IMR-90 (cell line): Measurements from ENCODE around the gene CAPN10. TPM values are rescaled to one million over a fixed set of nuclear protein-coding genes. Genes with fewer than 3 reads are reported as not detected.

Experiments used
- ATAC-seq: fragments of 200-7000 bp; cut with Tn5 transposase; 2 replicates; pipeline ENCODE4 v1.9.1; 2020; ENCODE audit warnings: low read depth, mild to moderate bottlenecking, moderate library complexity
- BruUV-seq: library from RNA; stranded (reverse); fragments of 400-500 nt; replicated peaks from 2 replicates; lab custom pipeline; 2021; lab: Mats Ljungman, UMichigan
- CTCF ChIA-PET: fragments of 300-600 bp; formaldehyde crosslinking; extraction: SDS; loops from one replicate; lab custom pipeline; 2021; ENCODE audit warnings: antibody characterized with exemption; lab: Yijun Ruan, JAX
- POLR2A ChIA-PET: fragments of 300-600 bp; sonication (Branson Sonifier 250); formaldehyde crosslinking; loops from one replicate; lab custom pipeline; 2022; ENCODE audit warnings: antibody characterized with exemption; ENCODE audit not compliant: unreplicated experiment; lab: Charles Lee
- DNase-seq: peaks from one replicate; pipeline ENCODE4 v3.0.0; 2013
- H2AFZ ChIP-seq: replicated peaks from 2 replicates; pipeline ENCODE3; 2013; ENCODE audit warnings: low read length, mild to moderate bottlenecking; ENCODE audit not compliant: poor library complexity
- H2AK5ac ChIP-seq: 2 replicates; pipeline ENCODE4 v1.6.1; 2013; ENCODE audit warnings: low read depth, low read length, inconsistent platforms
- H2AK9ac ChIP-seq: replicated peaks from 2 replicates; pipeline ENCODE3; 2013; ENCODE audit warnings: mild to moderate bottlenecking, low read depth, low read length, moderate library complexity; ENCODE audit not compliant: poor library complexity
- H2BK120ac ChIP-seq: 2 replicates; pipeline ENCODE4 v1.6.1; 2013; ENCODE audit warnings: low read depth, low read length, inconsistent platforms
- H2BK15ac ChIP-seq: 3 replicates; pipeline ENCODE4 v1.6.1; 2013; ENCODE audit warnings: low read depth, low read length, inconsistent platforms
- H2BK20ac ChIP-seq: 2 replicates; pipeline ENCODE4 v1.6.1; 2013; ENCODE audit warnings: low read depth, mild to moderate bottlenecking, inconsistent platforms, low read length, moderate library complexity
- H2BK5ac ChIP-seq: 2 replicates; pipeline ENCODE4 v1.6.1; 2013; ENCODE audit warnings: mild to moderate bottlenecking, low read depth, low read length, inconsistent platforms; ENCODE audit not compliant: poor library complexity, severe bottlenecking
- H3K14ac ChIP-seq: replicated peaks from 2 replicates; pipeline ENCODE4 v1.6.1; 2013; ENCODE audit warnings: low read depth, low read length, inconsistent platforms
- H3K18ac ChIP-seq: 2 replicates; pipeline ENCODE4 v1.6.1; 2013; ENCODE audit warnings: low read depth, low read length, control low read depth
- H3K23ac ChIP-seq: 2 replicates; pipeline ENCODE4 v1.6.1; 2013; ENCODE audit warnings: low read depth, low read length, inconsistent platforms
- H3K27ac ChIP-seq: 2 replicates; pipeline ENCODE4 v1.5.1; 2013; ENCODE audit warnings: mild to moderate bottlenecking, control low read depth, low read length; ENCODE audit not compliant: insufficient read depth
- H3K27me3 ChIP-seq: 2 replicates; pipeline ENCODE4 v1.6.1; 2013; ENCODE audit warnings: low read length; ENCODE audit not compliant: control insufficient read depth, insufficient read depth
- H3K36me3 ChIP-seq: 2 replicates; pipeline ENCODE4 v1.6.1; 2013; ENCODE audit warnings: low read length, mixed read lengths; ENCODE audit not compliant: control insufficient read depth, insufficient read depth
- H3K4ac ChIP-seq: 2 replicates; pipeline ENCODE4 v1.6.1; 2013; ENCODE audit warnings: low read depth, low read length, inconsistent platforms
- H3K4me1 ChIP-seq: 2 replicates; pipeline ENCODE4 v1.6.1; 2013; ENCODE audit warnings: low read length, mixed read lengths; ENCODE audit not compliant: control insufficient read depth, insufficient read depth
- H3K4me2 ChIP-seq: 2 replicates; pipeline ENCODE4 v1.6.1; 2013; ENCODE audit warnings: low read depth, mild to moderate bottlenecking, control low read depth, low read length, moderate library complexity
- H3K4me3 ChIP-seq: 2 replicates; pipeline ENCODE4 v1.5.1; 2013; ENCODE audit warnings: low read depth, mild to moderate bottlenecking, control low read depth, low read length, moderate library complexity; ENCODE audit not compliant: insufficient read depth
- H3K56ac ChIP-seq: 2 replicates; pipeline ENCODE4 v1.6.1; 2013; ENCODE audit warnings: low read length, inconsistent platforms; ENCODE audit not compliant: insufficient read depth; ENCODE audit errors: extremely low read depth
- H3K79me1 ChIP-seq, 2 experiments: 2 replicates each; pipeline ENCODE4 v1.6.1; 2013; ENCODE audit warnings: low read length in 2 of 2, inconsistent platforms in 1 of 2, low read depth in 1 of 2
- H3K9ac ChIP-seq: 2 replicates; pipeline ENCODE4 v1.6.1; 2013; ENCODE audit warnings: low read depth, low read length, control low read depth
- H3K9me1 ChIP-seq: 2 replicates; pipeline ENCODE4 v1.6.1; 2013; ENCODE audit warnings: low read length, inconsistent platforms; ENCODE audit not compliant: insufficient read depth
- H3K9me3 ChIP-seq: 2 replicates; pipeline ENCODE4 v1.6.1; 2013; ENCODE audit warnings: low read length; ENCODE audit not compliant: control insufficient read depth, insufficient read depth
- H4K20me1 ChIP-seq: 2 replicates; pipeline ENCODE4 v1.6.1; 2013; ENCODE audit warnings: low read length, inconsistent platforms; ENCODE audit not compliant: insufficient read depth
- H4K5ac ChIP-seq: 2 replicates; pipeline ENCODE4 v1.6.1; 2013; ENCODE audit warnings: mild to moderate bottlenecking, low read depth, low read length, control low read depth
- H4K8ac ChIP-seq, 2 experiments: 2 replicates each; pipeline ENCODE4 v1.6.1; 2013; ENCODE audit warnings: low read depth in 2 of 2, low read length in 2 of 2, control low read depth in 1 of 2, inconsistent platforms in 1 of 2
- H4K91ac ChIP-seq: 2 replicates; pipeline ENCODE4 v1.6.1; 2013; ENCODE audit warnings: low read depth, low read length, inconsistent platforms; ENCODE audit not compliant: insufficient read depth
- FOS ChIP-seq: fragments of 150-350 bp; IDR thresholded peaks from 2 replicates; pipeline ENCODE4 v1.6.1; 2016; ENCODE audit warnings: low read depth, low read length
- MAFK ChIP-seq: IDR thresholded peaks from 2 replicates; pipeline ENCODE4 v1.6.1; 2012; ENCODE audit warnings: low read depth, low read length, improper control_type of control experiment
- POLR2A ChIP-seq: IDR thresholded peaks from 2 replicates; pipeline ENCODE4 v1.6.1; 2012; ENCODE audit warnings: mild to moderate bottlenecking, low read depth, low read length
- RAD21 ChIP-seq: IDR thresholded peaks from 2 replicates; pipeline ENCODE4 v1.6.1; 2012; ENCODE audit warnings: low read length, improper control_type of control experiment
- RFX5 ChIP-seq: IDR thresholded peaks from 2 replicates; pipeline ENCODE4 v1.8.0; 2012; ENCODE audit warnings: low read depth, mild to moderate bottlenecking, low read length, moderate library complexity
- SMC3 ChIP-seq: fragments of 150-350 bp; IDR thresholded peaks from 2 replicates; pipeline ENCODE4 v1.6.1; 2016; ENCODE audit warnings: low read depth, mild to moderate bottlenecking, antibody characterized with exemption, low read length, moderate library complexity
- WGBS, 2 experiments: methylation state at CpG; one replicate each; pipeline versions ENCODE4 v1.1.5 to v1.1.7; 2013; ENCODE audit warnings: missing lambda C conversion rate in 2 of 2; ENCODE audit not compliant: insufficient read length in 1 of 2; ENCODE audit errors: extremely low coverage in 2 of 2; 5-methylcytosine and 5-hydroxymethylcytosine counted together
- dilution Hi-C: fragments of 300-500 bp; cut with HindIII; formaldehyde crosslinking; loops from one replicate; pipeline ENCODE4 v1.14.3; 2018; ENCODE audit warnings: low sequenced_read_pairs; ENCODE audit not compliant: unreplicated experiment
- in situ Hi-C: fragments of 300-500 bp; cut with MboI; formaldehyde crosslinking; loops from 3 replicates; pipeline ENCODE4 v1.14.3; 2019; ENCODE audit warnings: low sequenced_read_pairs, inconsistent platforms, mixed read lengths
- intact Hi-C: fragments of 100-400 bp; cut with micrococcal nuclease; formaldehyde crosslinking; loops from 2 replicates; pipeline ENCODE4 v1.10.0; 2022
- polyA plus RNA-seq, 3 experiments: library from polyadenylated mRNA; depleted of rRNA; stranded (reverse); fragments of >200 nt; gene quantifications; 2 replicates each; pipeline ENCODE4 v1.2.3, GENCODE V29; 2012; ENCODE audit warnings: low replicate concordance in 1 of 3
- total RNA-seq: library from RNA; depleted of rRNA; stranded (reverse); fragments of >200 nt; gene quantifications from 2 replicates; pipeline ENCODE4 v1.2.3, GENCODE V29; 2012
- TF ChIP-seq, protein P1 (sequence below): conservative IDR thresholded peaks from 2 replicates; pipeline ENCODE4 v1.5.1; 2012; ENCODE audit warnings: mild to moderate bottlenecking, low read depth, low read length, improper control_type of control experiment

Gene CAPN10
- total and polyA plus RNA-seq, 2 of the 4 experiments (the other 2 are of a cell fraction): 6.3 to 20.9 TPM

DNA sequence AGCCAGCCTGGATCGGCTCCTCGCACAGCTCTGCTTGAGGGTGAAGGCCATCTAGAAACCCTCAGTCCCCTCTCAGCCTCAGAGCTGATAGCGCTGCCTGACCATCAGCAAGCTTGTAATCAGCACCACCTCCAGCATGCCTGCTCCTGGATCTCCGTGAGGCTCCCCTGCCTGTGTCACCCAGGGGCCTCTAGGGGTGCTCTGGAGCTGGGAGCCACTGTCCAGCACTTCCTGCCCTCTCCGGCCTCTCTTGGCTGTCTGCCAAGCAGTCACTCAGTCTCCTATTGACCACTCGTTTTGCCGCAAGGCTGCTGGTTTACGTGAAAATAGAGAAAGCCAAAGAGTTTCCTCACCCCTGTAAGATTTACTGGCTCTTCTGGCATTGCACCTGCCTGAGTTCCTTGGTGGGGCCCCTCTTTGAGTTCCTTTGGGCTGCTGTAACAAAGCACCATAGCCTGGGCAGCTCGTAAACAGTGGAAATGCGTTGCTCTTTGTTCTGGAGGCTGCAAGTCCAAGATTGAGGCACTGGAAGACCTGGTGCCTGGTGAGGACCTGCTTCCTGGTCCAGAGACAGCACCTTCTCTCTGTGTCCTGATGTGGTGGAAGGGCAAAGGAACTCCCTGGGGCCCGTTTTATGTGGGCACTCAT is 17.9 kb downstream of the CAPN10 start:
- dilution Hi-C loops: no loop called here
- Histone ChIP-seq H2BK5ac (no peak overlapping the region), H3K23ac (no peak overlapping the region), H3K79me1 (no peaks in the 10 kb centered on the region), H3K9me3 (no peaks in the 10 kb centered on the region), H3K27ac (no peak overlapping the region), H4K91ac (no peak overlapping the region), H3K4me3 (no peak overlapping the region), H4K20me1 (no peaks in the 10 kb centered on the region), H3K4me1 (no peaks in the 10 kb centered on the region), H3K9me1 (no peaks in the 10 kb centered on the region; the same call in 1 of the 2 replicates), H3K36me3 (peaks cover 8% of the 10 kb centered on the region), H3K56ac (no peak overlapping the region), H3K18ac (no peak overlapping the region), H2AK5ac (no peak overlapping the region), H2BK15ac (no peak overlapping the region), H2BK120ac (no peak overlapping the region), H3K27me3 (no peaks in the 10 kb centered on the region), H3K4ac (no peak overlapping the region), H3K14ac (no peak overlapping the region), H4K5ac (no peak overlapping the region), H3K4me2 (no peak overlapping the region), H4K8ac (no peak overlapping the region), H2BK20ac (no peak overlapping the region), H2AK9ac (no peak overlapping the region), H3K9ac (no peak overlapping the region), H2AFZ (no peak overlapping the region)
- ChIA-PET POLR2A (no interaction called here), CTCF (interaction anchor here (1.1 kb wide), 1 partner anchor 18 kb away, joined by 4 read pairs; the partner anchor contains the start of gene CAPN10)
- intact Hi-C loops: no loop called here
- DNase-seq (peak; percentile 49), ATAC-seq (peak; percentile 93)
- TF ChIP-seq POLR2A: no peak
- TF ChIP-seq, protein P1, sequence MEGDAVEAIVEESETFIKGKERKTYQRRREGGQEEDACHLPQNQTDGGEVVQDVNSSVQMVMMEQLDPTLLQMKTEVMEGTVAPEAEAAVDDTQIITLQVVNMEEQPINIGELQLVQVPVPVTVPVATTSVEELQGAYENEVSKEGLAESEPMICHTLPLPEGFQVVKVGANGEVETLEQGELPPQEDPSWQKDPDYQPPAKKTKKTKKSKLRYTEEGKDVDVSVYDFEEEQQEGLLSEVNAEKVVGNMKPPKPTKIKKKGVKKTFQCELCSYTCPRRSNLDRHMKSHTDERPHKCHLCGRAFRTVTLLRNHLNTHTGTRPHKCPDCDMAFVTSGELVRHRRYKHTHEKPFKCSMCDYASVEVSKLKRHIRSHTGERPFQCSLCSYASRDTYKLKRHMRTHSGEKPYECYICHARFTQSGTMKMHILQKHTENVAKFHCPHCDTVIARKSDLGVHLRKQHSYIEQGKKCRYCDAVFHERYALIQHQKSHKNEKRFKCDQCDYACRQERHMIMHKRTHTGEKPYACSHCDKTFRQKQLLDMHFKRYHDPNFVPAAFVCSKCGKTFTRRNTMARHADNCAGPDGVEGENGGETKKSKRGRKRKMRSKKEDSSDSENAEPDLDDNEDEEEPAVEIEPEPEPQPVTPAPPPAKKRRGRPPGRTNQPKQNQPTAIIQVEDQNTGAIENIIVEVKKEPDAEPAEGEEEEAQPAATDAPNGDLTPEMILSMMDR: peak; percentile 50
- TF ChIP-seq MAFK: no peak
- peak; percentile 25; the same call in 1 of the 2 replicates for TF ChIP-seq SMC3
- no peak for TF ChIP-seq FOS
- peak; percentile 45 for TF ChIP-seq RAD21
- TF ChIP-seq RFX5: no peak
- WGBS, 2 experiments: 20% methylated on average over 2 of the region's 11 CpGs; no CpG with 5 or more reads in 1 of the 2 experiments
- BruUV-seq: no TSS peak
- in situ Hi-C loops: no loop called here
